NCI-H1694 treated with DMSO at 0.1 percent for 48 hours (cell line): ENCODE measurements around the gene SDK2.

ENCODE experiments used
- DNase-seq: peaks from one replicate; lab custom pipeline; 2025; lab: John Stamatoyannopoulos, UW

The SDK2 gene

DNA sequence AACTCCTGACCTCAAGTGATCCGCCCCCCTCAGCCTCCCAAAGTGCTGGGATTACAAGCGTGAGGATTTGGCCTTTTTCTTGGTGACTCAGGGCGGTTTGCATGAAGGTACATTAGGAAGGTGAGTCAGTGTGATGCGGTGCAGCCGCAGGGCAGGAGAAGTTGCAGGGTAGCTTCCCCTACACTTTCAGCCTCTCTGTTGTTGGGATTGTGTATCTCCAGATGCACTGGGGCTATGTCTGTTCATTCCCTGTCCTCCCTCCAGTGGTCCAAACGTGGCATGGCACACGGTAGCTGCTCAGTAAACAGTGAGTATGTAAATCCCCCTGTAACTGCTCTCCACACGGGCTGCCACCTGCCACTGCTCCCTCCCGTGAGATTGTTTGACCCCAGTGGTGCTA lies 223.3 kb downstream of the SDK2 start:
- no peak for DNase-seq

DNA sequence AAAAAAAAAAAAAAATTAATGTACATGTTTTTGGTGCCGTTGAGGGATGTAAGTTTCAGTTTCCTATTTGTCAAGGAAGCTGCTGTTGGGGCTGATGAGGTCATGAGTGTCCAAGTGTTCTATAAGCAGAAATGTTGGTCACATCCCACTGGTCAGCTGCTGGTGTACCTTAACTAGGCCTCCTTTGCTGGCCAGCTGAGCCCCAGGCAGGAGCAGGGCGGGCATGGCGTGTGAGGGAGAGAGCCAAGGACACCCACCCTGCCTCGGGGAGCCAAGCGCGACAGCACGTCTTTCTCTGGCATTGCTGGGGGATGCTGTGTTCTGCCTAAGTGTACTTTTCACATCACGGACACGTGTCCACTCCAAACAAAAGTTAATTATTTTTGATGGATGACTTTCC lies 224.4 kb downstream of the SDK2 start:
- DNase-seq: no peak

- no peak for DNase-seq
These were observed 225.2 kb downstream of the SDK2 start for GRCh38 chr17:73419051-73419450.

DNA sequence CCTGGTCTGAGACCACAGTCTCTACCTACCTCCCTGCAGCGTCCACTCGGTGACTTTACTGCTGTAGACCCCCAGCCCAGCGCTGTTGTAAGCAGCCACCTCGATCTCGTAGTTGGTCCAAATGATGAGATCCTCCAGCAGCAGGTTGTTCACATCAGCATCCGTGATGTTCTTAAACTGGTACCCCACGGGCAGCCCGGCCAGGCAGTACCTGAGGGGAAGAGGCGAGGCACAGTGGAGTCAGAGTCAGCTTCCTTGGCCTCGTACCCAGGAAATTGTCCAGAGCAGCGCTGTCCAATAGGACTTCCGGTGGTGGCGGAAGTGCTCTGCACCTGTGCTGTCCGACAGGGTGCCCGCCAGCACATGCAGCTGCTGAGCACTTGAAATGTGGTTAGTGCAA lies 228.5 kb downstream of the SDK2 start:
- DNase-seq: no peak

GRCh38 chr17:73414171-73414955 lies 229.9 kb downstream of the SDK2 start:
- no peak for DNase-seq

DNA sequence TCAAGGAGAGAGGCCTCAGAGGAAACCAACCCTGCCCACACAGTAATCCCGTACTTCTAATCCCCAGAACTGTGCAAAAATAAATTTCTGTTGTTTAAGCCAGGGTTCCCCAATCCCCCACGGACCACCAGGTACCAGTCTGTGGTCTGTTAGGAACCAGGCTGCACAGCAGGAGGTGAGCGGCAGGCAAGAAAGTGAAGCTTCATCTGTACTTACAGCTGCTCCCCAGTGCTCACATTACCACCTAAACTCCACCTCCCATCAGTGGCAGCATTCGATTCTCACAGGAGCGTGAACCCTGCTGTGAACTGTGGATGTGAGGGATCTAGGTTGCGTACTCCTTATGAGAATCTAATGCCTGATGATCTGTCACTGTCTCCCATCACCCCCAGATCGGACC lies 231.3 kb downstream of the SDK2 start:
- DNase-seq: no peak

DNA sequence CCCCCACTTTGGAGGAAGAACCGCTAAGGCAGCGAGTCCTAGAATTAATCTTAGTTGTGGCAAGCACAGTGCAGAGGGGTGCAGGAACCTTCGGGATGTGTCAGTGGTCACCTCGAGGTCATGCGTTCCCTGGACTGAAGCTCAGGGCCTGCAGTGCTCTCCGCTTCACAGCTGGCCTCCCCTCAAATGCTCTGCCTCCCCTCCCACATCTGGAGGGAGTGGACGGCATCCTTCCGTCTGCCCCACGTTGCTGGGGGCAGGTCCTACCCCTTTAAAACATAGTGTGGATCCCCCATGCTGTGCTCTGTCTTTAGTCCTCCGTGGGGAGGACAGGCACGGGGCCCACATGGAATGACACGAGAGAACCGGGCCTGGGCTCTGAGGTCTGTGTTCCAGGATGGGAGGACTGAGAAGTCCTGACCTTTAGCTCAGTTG lies 232.9 kb downstream of the SDK2 start:
- no peak for DNase-seq

GRCh38 chr17:73410586-73411312 lies 233.5 kb downstream of the SDK2 start:
- DNase-seq: no peak

DNA sequence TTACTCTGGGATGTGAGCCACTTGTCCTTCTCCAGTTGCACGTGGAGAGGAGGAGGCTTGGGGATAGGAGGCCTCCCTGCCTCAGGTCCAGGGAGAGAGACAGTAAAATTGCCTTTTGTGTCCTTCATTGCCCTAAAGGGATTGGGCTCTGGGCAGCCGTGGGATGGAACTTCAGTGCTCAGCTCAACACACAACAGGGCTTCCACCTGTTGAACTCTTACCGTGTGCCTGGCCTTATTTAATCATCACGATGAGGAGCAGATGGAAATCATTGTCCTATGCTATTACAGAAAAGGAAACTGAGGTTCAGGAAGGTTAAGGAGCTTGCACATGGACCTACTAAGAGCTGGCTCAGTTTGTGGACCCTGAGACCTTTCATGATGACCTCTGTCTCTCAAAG lies 240.0 kb downstream of the SDK2 start:
- DNase-seq: no peak

- no peak for DNase-seq
These were observed 241.8 kb downstream of the SDK2 start for GRCh38 chr17:73402466-73402865.

DNA sequence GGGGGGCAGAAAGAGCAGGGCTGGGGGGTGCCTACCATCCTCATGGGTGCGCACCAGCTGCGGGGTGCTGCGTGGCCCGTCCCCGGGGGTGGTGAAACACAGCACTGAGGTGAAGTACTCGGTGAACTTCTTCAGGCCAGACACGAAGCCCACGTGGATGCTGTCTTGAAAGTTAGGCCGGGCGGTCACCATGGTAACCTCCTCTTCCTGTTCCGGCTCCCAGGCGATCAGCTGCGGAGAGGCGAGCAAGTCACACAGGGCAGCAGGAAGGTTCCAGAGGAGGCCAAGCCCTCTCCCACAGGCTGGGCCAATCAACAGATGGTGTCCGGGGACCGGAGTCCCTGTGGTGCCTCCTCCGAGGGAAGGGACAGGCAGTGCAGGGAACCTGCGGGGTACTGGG lies 242.3 kb downstream of the SDK2 start:
- DNase-seq: no peak

GRCh38 chr17:73400915-73401545 lies 243.2 kb downstream of the SDK2 start:
- no peak for DNase-seq

GRCh38 chr17:73399056-73399455 lies 245.2 kb downstream of the SDK2 start:
- no peak for DNase-seq

GRCh38 chr17:73397856-73398540 lies 246.2 kb downstream of the SDK2 start:
- DNase-seq: no peak

- no peak for DNase-seq
These were observed 246.9 kb downstream of the SDK2 start for GRCh38 chr17:73397278-73397826.

GRCh38 chr17:73396431-73397277 lies 247.6 kb downstream of the SDK2 start:
- no peak for DNase-seq

- DNase-seq: peak; percentile 42
These were observed 249.5 kb downstream of the SDK2 start for GRCh38 chr17:73394512-73395450.

GRCh38 chr17:73393962-73394361 lies 250.3 kb downstream of the SDK2 start:
- DNase-seq: no peak

DNA sequence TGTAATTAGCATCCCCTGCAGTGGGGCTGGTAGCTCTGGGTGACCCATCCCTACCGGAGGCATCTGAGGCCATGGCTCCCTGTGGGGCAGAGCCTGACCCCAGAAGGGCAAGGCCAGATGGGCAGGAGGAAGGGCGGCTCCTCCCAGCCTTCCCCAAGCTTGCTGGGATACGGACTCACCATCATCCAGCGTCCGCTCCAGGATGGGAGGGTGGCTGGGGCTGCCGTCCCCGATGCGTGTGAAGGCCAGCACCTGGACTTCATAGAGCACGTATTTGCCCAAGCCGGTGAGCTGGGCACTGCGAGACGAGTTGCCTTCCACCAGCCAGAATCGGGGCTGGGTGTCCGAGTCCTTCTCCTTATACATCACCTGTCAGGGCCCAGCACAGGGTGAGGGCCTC lies 250.9 kb downstream of the SDK2 start:
- no peak for DNase-seq
